H1 (cell line): ENCODE data around the gene ALPG. TPM values are rescaled to one million over a fixed set of nuclear protein-coding genes. Genes with fewer than 3 reads are reported as not detected.

Source experiments
- CTCF ChIA-PET: fragments of 300-600 bp; sonication (Branson Sonifier 250); formaldehyde crosslinking; loops from one replicate; lab custom pipeline; 2021; ENCODE audit not compliant: partially characterized antibody; lab: Charles Lee
- POLR2A ChIA-PET: fragments of 300-600 bp; sonication (Branson Sonifier 250); formaldehyde crosslinking; loops from one replicate; lab custom pipeline; 2021; ENCODE audit warnings: inconsistent platforms; ENCODE audit not compliant: partially characterized antibody; lab: Charles Lee
- DNase-seq, 2 experiments: peaks; one replicate each; pipeline versions ENCODE4 v3.0.0 to v3.0.0-alpha.2; 2010 to 2022; ENCODE audit warnings: low spot score in 2 of 2, low read depth in 1 of 2, mixed read lengths in 1 of 2
- FAIRE-seq: peaks from 2 replicates; lab custom pipeline; 2011; peaks lifted over from hg19 to GRCh38; lab: Jason Lieb, UNC
- H2AFZ ChIP-seq: 2 replicates; pipeline ENCODE4 v1.8.1; 2012; ENCODE audit warnings: low read length, inconsistent platforms
- H2AK5ac ChIP-seq: 2 replicates; pipeline ENCODE4 v1.6.1; 2013; ENCODE audit warnings: low read depth, low read length
- H2BK120ac ChIP-seq: replicated peaks from 2 replicates; pipeline ENCODE3; 2013; ENCODE audit warnings: low read depth, low read length, inconsistent platforms
- H2BK12ac ChIP-seq: 2 replicates; pipeline ENCODE4 v1.6.1; 2013; ENCODE audit warnings: low read depth, low read length
- H2BK15ac ChIP-seq: 2 replicates; pipeline ENCODE4 v1.6.1; 2013; ENCODE audit warnings: low read length
- H2BK20ac ChIP-seq: 2 replicates; pipeline ENCODE4 v1.6.1; 2013; ENCODE audit warnings: low read length
- H2BK5ac ChIP-seq: 2 replicates; pipeline ENCODE4 v1.6.1; 2013; ENCODE audit warnings: low read depth, low read length
- H3K14ac ChIP-seq: 2 replicates; pipeline ENCODE4 v1.6.1; 2013; ENCODE audit warnings: inconsistent platforms; ENCODE audit not compliant: insufficient read length
- H3K18ac ChIP-seq: 2 replicates; pipeline ENCODE4 v1.6.1; 2013; ENCODE audit warnings: low read length; ENCODE audit errors: extremely low read depth
- H3K23ac ChIP-seq: 2 replicates; pipeline ENCODE4 v1.6.1; 2013; ENCODE audit warnings: inconsistent platforms; ENCODE audit not compliant: insufficient read length
- H3K23me2 ChIP-seq: 2 replicates; pipeline ENCODE4 v1.6.1; 2013; ENCODE audit warnings: low read depth, low read length
- H3K27ac ChIP-seq: 2 replicates; pipeline ENCODE4 v1.6.1; 2011; ENCODE audit warnings: low read depth, low read length, inconsistent platforms
- H3K27me3 ChIP-seq, 4 experiments: replicated peaks in 1 of 4; 1 replicate in 1 of 4; 2 replicates in 3 of 4; pipeline versions ENCODE4 v1.6.1 to v1.8.1; 2011 to 2013; ENCODE audit warnings: low read length in 3 of 4, mild to moderate bottlenecking in 3 of 4, inconsistent platforms in 2 of 4, mixed read lengths in 2 of 4, moderate library complexity in 1 of 4; ENCODE audit not compliant: control insufficient read depth in 3 of 4, insufficient read depth in 3 of 4; ENCODE audit errors: extremely low read depth in 1 of 4
- H3K36me3 ChIP-seq, 4 experiments: 2 replicates each; pipeline versions ENCODE4 v1.6.1 to v1.8.1; 2011 to 2013; ENCODE audit warnings: mild to moderate bottlenecking in 4 of 4, low read length in 3 of 4, moderate library complexity in 2 of 4, control low read depth in 1 of 4, inconsistent platforms in 1 of 4; ENCODE audit not compliant: insufficient read depth in 4 of 4, control insufficient read depth in 2 of 4
- H3K4ac ChIP-seq: replicated peaks from 2 replicates; pipeline ENCODE3; 2013; ENCODE audit warnings: low read length, low read depth, mixed read lengths, inconsistent platforms; ENCODE audit not compliant: insufficient read length
- H3K4me1 ChIP-seq, 4 experiments: replicated peaks in 1 of 4; 1 replicate in 1 of 4; 2 replicates in 3 of 4; pipeline versions ENCODE4 v1.6.1 to v1.8.1; 2011 to 2013; ENCODE audit warnings: low read length in 3 of 4, inconsistent platforms in 2 of 4, mixed read lengths in 1 of 4; ENCODE audit not compliant: insufficient read depth in 4 of 4, control insufficient read depth in 3 of 4
- H3K4me2 ChIP-seq, 2 experiments: 2 replicates each; pipeline versions ENCODE4 v1.6.1 to v1.8.1; 2011 to 2013; ENCODE audit warnings: low read depth in 2 of 2, low read length in 2 of 2, control low read depth in 1 of 2, inconsistent platforms in 1 of 2, mild to moderate bottlenecking in 1 of 2; ENCODE audit not compliant: insufficient read depth in 1 of 2
- H3K4me3 ChIP-seq, 4 experiments: fragments of 200-600, 300-600 bp in 1 of 4; sonication (generic), shearing (Covaris generic), sonication (Bioruptor Twin) in 1 of 4; 2 replicates each; pipeline versions ENCODE4 v1.5.1 to v1.8.1; 2011 to 2016; ENCODE audit warnings: low read length in 4 of 4, low read depth in 3 of 4, control low read depth in 2 of 4, inconsistent platforms in 2 of 4, mild to moderate bottlenecking in 2 of 4, mixed read lengths in 1 of 4, moderate library complexity in 1 of 4; ENCODE audit not compliant: insufficient read depth in 2 of 4; ENCODE audit errors: extremely low read depth in 1 of 4
- H3K56ac ChIP-seq: replicated peaks from 2 replicates; pipeline ENCODE3; 2013; ENCODE audit warnings: low read depth, mild to moderate bottlenecking, mixed read lengths, low read length, inconsistent platforms; ENCODE audit not compliant: insufficient read length
- H3K79me1 ChIP-seq: 2 replicates; pipeline ENCODE4 v1.6.1; 2013; ENCODE audit warnings: low read depth, low read length, control low read depth
- H3K79me2 ChIP-seq, 2 experiments: 2 replicates each; pipeline versions ENCODE4 v1.6.1 to v1.8.1; 2012 to 2013; ENCODE audit warnings: low read length in 2 of 2, mild to moderate bottlenecking in 2 of 2, inconsistent platforms in 1 of 2; ENCODE audit not compliant: insufficient read depth in 2 of 2, control insufficient read depth in 1 of 2
- H3K9ac ChIP-seq, 4 experiments: replicated peaks in 1 of 4; 1 replicate in 1 of 4; 2 replicates in 3 of 4; pipeline versions ENCODE4 v1.6.1 to v1.8.1; 2011 to 2013; ENCODE audit warnings: low read depth in 3 of 4, low read length in 3 of 4, control low read depth in 2 of 4, mild to moderate bottlenecking in 2 of 4, moderate library complexity in 2 of 4, inconsistent platforms in 1 of 4; ENCODE audit errors: extremely low read depth in 1 of 4
- H3K9me3 ChIP-seq, 2 experiments: 2 replicates each; pipeline versions ENCODE4 v1.6.1 to v1.8.1; 2012 to 2013; ENCODE audit warnings: mild to moderate bottlenecking in 2 of 2, moderate library complexity in 2 of 2, control low read depth in 1 of 2, inconsistent platforms in 1 of 2, low read depth in 1 of 2, low read length in 1 of 2, mixed read lengths in 1 of 2; ENCODE audit not compliant: insufficient read depth in 2 of 2
- H4K20me1 ChIP-seq, 2 experiments: replicated peaks in 1 of 2; 2 replicates each; pipeline versions ENCODE3 to v1.8.1; 2011 to 2013; ENCODE audit warnings: inconsistent platforms in 2 of 2, low read length in 2 of 2, mild to moderate bottlenecking in 1 of 2; ENCODE audit not compliant: insufficient read depth in 2 of 2, control insufficient read depth in 1 of 2
- H4K5ac ChIP-seq: 2 replicates; pipeline ENCODE4 v1.6.1; 2013; ENCODE audit warnings: low read length, low read depth, mixed read lengths, inconsistent platforms; ENCODE audit not compliant: insufficient read length
- H4K8ac ChIP-seq: 2 replicates; pipeline ENCODE4 v1.8.0; 2013; ENCODE audit warnings: mild to moderate bottlenecking, moderate library complexity, low read length, inconsistent platforms; ENCODE audit not compliant: insufficient read depth; ENCODE audit errors: extremely low read depth
- H4K91ac ChIP-seq: replicated peaks from 2 replicates; pipeline ENCODE3; 2013; ENCODE audit warnings: low read length, mixed read lengths, inconsistent platforms; ENCODE audit not compliant: insufficient read length
- ATF2 ChIP-seq: IDR thresholded peaks from 2 replicates; pipeline ENCODE4 v1.6.1; 2012; ENCODE audit warnings: low read length, inconsistent platforms
- WGBS, 2 experiments: shearing (Covaris generic) in 1 of 2; methylation state at CpG; one replicate each; pipeline versions ENCODE4 v1.1.6 to v1.1.7; 2013 to 2015; ENCODE audit warnings: low lambda C conversion rate in 2 of 2, mixed read lengths in 2 of 2, inconsistent platforms in 1 of 2, low coverage in 1 of 2, missing lambda C conversion rate in 1 of 2; ENCODE audit not compliant: insufficient replicate concordance in 2 of 2, insufficient coverage in 1 of 2, insufficient read length in 1 of 2; ENCODE audit errors: extremely low coverage in 1 of 2, missing lambda C conversion rate in 1 of 2; 5-methylcytosine and 5-hydroxymethylcytosine counted together
- long read RNA-seq, 2 experiments: library from RNA in 1 of 2; library from capped mRNA in 1 of 2; stranded (forward); transcript quantifications; one replicate each; pipeline ENCODE4 v2.0.0, GENCODE V29; 2021; ENCODE audit warnings: inconsistent platforms in 1 of 2
- polyA minus RNA-seq, 3 experiments: library from RNA; depleted of rRNA, polyadenylated mRNA; stranded (reverse); fragments of >200 nt; gene quantifications; 1 replicate in 2 of 3; 2 replicates in 1 of 3; pipeline ENCODE4 v1.2.3, GENCODE V29; 2011
- polyA plus RNA-seq, 7 experiments: library from polyadenylated mRNA; depleted of rRNA in 3 of 7; stranded (reverse) in 5 of 7; unstranded in 2 of 7; fragments of >200 nt in 5 of 7; fragments of 200-250 nt in 2 of 7; gene quantifications; 1 replicate in 5 of 7; 2 replicates in 1 of 7; 4 replicates in 1 of 7; pipeline versions ENCODE4 v1.2.1 to v1.2.3, GENCODE V29; 2011 to 2013; ENCODE audit warnings: missing spikeins in 2 of 7, mixed read lengths in 2 of 7
- total RNA-seq: library from RNA; stranded (reverse); fragmentation: NEBNext Ultra II Directional; extraction: Animal tissue kit (Norgen Biotek cat#: 25700); gene quantifications from 2 replicates; pipeline ENCODE4 v1.2.1, GENCODE V29; 2021

The ALPG gene
- total RNA-seq (0.56 and 0.75 TPM in 2 replicates), polyA plus RNA-seq (2011; rRNA removed) (2.1 and 3.2 TPM in 2 replicates), polyA minus RNA-seq (2011; rRNA and poly(A)+ RNA removed) (0.44 and 0.57 TPM in 2 replicates)
- 1.2 TPM for polyA plus RNA-seq (2011; cell fraction: cytosol; rRNA removed)
- 2.3 TPM for polyA plus RNA-seq (2011; cell fraction: nucleus; rRNA removed)
- polyA plus RNA-seq (2012, experiment 1 of 2), result 1.1 to 3.0 TPM (median 2.2 TPM) in 4 replicates
- 1.0 TPM for polyA plus RNA-seq (2012, experiment 2 of 2)
- 1.4 TPM for polyA plus RNA-seq (2013, experiment 1 of 2)
- polyA plus RNA-seq (2013, experiment 2 of 2), result 1.1 TPM
- 0.88 TPM for polyA minus RNA-seq (2011; cell fraction: cytosol; rRNA and poly(A)+ RNA removed)
- polyA minus RNA-seq (2011; cell fraction: nucleus; rRNA and poly(A)+ RNA removed), result 0.70 TPM
- long read RNA-seq, experiment 1, partial matches to known transcripts, result 0 of 4 reads
- long read RNA-seq, experiment 1, other reads (novel, unspliced or antisense), result 1 of 4 reads
- long read RNA-seq, experiment 2, result 0 reads

- Histone ChIP-seq H3K4me2 (no peak within 1 kb of the TSS), H3K36me3 (peaks cover 0 to 21% (median 16%) of the 10 kb centered on the region in 4 experiments; a peak in 6 of 8 replicates), H3K27me3 (no peaks in the 10 kb centered on the region), H2BK15ac (no peak within 1 kb of the TSS), H3K23ac (no peak within 1 kb of the TSS), H2BK12ac (no peak within 1 kb of the TSS), H3K18ac (no peak within 1 kb of the TSS), H3K4me1 (peaks cover 0 to 2% (median 0%) of the 10 kb centered on the region in 4 experiments; a peak in 2 of 7 replicates), H2BK120ac (no peak within 1 kb of the TSS), H4K5ac (no peak within 1 kb of the TSS), H3K9ac (no peak within 1 kb of the TSS), H2BK5ac (no peak within 1 kb of the TSS), H3K23me2 (peaks cover 1% of the 10 kb centered on the region; the same call in 1 of the 2 replicates), H3K14ac (no peak within 1 kb of the TSS), H3K27ac (no peak within 1 kb of the TSS), H3K4ac (no peak within 1 kb of the TSS), H3K79me2 (no peaks in the 10 kb centered on the region), H4K20me1 (peaks cover 0 to 2% of the 10 kb centered on the region in 2 experiments), H2AFZ (no peak within 1 kb of the TSS), H3K79me1 (no peaks in the 10 kb centered on the region; the same call in 1 of the 2 replicates), H3K9me3 (no peaks in the 10 kb centered on the region), H4K8ac (no peak within 1 kb of the TSS; the same call in 1 of the 2 replicates), H4K91ac (no peak within 1 kb of the TSS), H2BK20ac (no peak within 1 kb of the TSS), H3K4me3 (no peak within 1 kb of the TSS), H2AK5ac (no peak within 1 kb of the TSS), H3K56ac (no peak within 1 kb of the TSS)
- FAIRE-seq, result no peak
- no peak for TF ChIP-seq ATF2
- DNase-seq, result no peak
- 98% methylated on average over 7 of the region's 17 CpGs; no CpG with 5 or more reads in 1 of the 2 experiments for WGBS, 2 experiments
- ChIA-PET CTCF (interaction anchor here (0.9 to 1.8 kb wide), 7 partner anchors 15 to 117 kb away, joined by 3 to 7 read pairs (median 4); no protein-coding TSS in a partner anchor), POLR2A (interaction anchor here (0.6 to 3.5 kb wide), 4 partner anchors 11 to 66 kb away, joined by 3 to 41 read pairs (median 3); partner anchors contain the start of gene ALPP)
Observed at GRCh38 chr2:232406556-232407310, at the start of gene ALPG. ALPG (plus strand) TSS chr2:232406844; CDS start chr2:232406895, 51 bp downstream.
